Measurements from ENCODE around the gene GRK5.
"Not testable (repeated sequence)": the region's sequence is repeated elsewhere in the genome, so short reads cannot be mapped to it uniquely, and the experiment has no call there.

Gene GRK5

GRCh38 chr10:119459681-119460340 is 252.4 kb downstream of the GRK5 start:
- H3K4me3 ChIP-seq (ENCODE audit: low read depth, low read length): no peak overlapping the region
- no peak for TF ChIP-seq CTCF (IDR thresholded peaks at IDR 0.05; ENCODE audit: low read depth, low read length)

- no peak overlapping the region for H3K4me3 ChIP-seq (ENCODE audit: low read depth, low read length)
- no peak for TF ChIP-seq CTCF (IDR thresholded peaks at IDR 0.05; ENCODE audit: low read depth, low read length)
Observed at GRCh38 chr10:119460369-119461195, 253.2 kb downstream of the GRK5 start.

- no peak for TF ChIP-seq CTCF (IDR thresholded peaks at IDR 0.05; ENCODE audit: low read depth, low read length)
- no peak overlapping the region for H3K4me3 ChIP-seq (ENCODE audit: low read depth, low read length)
Observed at GRCh38 chr10:119461380-119461779, 254.0 kb downstream of the GRK5 start.

- no peak overlapping the region for H3K4me3 ChIP-seq (ENCODE audit: low read depth, low read length)
- no peak for TF ChIP-seq CTCF (IDR thresholded peaks at IDR 0.05; ENCODE audit: low read depth, low read length)
Observed at GRCh38 chr10:119461923-119462322, 254.6 kb downstream of the GRK5 start.

- H3K4me3 ChIP-seq (ENCODE audit: low read depth, low read length): no peak overlapping the region
- TF ChIP-seq CTCF (IDR thresholded peaks at IDR 0.05; ENCODE audit: low read depth, low read length): no peak
Observed at GRCh38 chr10:119462773-119463172, 255.4 kb downstream of the GRK5 start.

- not testable (repeated sequence) for H3K4me3 ChIP-seq (ENCODE audit: low read depth, low read length)
Observed at GRCh38 chr10:119463195-119463594, 255.8 kb downstream of the GRK5 start.

- no peak overlapping the region for H3K4me3 ChIP-seq (ENCODE audit: low read depth, low read length)
- no peak for TF ChIP-seq CTCF (IDR thresholded peaks at IDR 0.05; ENCODE audit: low read depth, low read length)
Observed at GRCh38 chr10:119465085-119465484, 257.7 kb downstream of the GRK5 start.

Measured in WI38 (cell line).